ENCODE results near the gene CHST14.

DNA sequence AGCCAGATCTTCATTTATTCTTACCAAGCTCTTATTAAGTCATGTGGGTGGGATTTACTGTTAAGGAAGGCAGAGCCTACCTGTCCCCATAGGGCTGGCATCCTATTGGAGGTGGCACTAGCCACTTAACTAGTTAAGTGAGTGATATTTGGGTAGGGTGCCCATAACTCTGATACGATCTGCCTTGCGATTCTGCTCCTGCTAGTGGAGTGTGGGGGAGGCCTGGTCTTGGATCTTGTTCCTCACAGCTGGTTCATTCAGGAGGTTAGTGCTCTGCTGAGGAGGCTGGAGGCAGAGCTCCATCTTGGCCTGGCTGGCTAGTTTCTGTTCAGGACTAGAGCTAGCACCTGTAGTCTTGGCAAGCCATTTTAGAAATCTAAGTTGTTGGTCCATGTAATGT, 20.7 kb upstream of the CHST14 start:
- TF ChIP-seq, protein P1, sequence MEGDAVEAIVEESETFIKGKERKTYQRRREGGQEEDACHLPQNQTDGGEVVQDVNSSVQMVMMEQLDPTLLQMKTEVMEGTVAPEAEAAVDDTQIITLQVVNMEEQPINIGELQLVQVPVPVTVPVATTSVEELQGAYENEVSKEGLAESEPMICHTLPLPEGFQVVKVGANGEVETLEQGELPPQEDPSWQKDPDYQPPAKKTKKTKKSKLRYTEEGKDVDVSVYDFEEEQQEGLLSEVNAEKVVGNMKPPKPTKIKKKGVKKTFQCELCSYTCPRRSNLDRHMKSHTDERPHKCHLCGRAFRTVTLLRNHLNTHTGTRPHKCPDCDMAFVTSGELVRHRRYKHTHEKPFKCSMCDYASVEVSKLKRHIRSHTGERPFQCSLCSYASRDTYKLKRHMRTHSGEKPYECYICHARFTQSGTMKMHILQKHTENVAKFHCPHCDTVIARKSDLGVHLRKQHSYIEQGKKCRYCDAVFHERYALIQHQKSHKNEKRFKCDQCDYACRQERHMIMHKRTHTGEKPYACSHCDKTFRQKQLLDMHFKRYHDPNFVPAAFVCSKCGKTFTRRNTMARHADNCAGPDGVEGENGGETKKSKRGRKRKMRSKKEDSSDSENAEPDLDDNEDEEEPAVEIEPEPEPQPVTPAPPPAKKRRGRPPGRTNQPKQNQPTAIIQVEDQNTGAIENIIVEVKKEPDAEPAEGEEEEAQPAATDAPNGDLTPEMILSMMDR (IDR thresholded peaks at IDR 0.05), result no peak
- TF ChIP-seq POLR2AphosphoS5 (IDR thresholded peaks at IDR 0.05) (no peak), POLR2A (IDR thresholded peaks at IDR 0.05) (no peak)

All from breast epithelium (tissue), 3 donors.